K562 (cell line): ENCODE measurements around the gene APOM. TPM values are rescaled to one million over a fixed set of nuclear protein-coding genes. Genes with fewer than 3 reads are reported as not detected.

Experiments
- BRCA1 ChIP-seq, 2 experiments: fragments of 450-650 bp in 1 of 2; sonication (generic) in 1 of 2; formaldehyde crosslinking in 1 of 2; IDR thresholded peaks; 2 replicates each; pipeline versions ENCODE4 v1.5.0 to v1.6.1; 2017 to 2020; ENCODE audit warnings: mild to moderate bottlenecking in 1 of 2, missing genetic modification reagents in 1 of 2
- CBX5 ChIP-seq: IDR thresholded peaks from 2 replicates; pipeline ENCODE4 v1.6.1; 2014; ENCODE audit warnings: low read depth, borderline replicate concordance
- CEBPB ChIP-seq: fragments of 450-650 bp; IDR thresholded peaks from 2 replicates; pipeline ENCODE4 v1.6.1; 2016; ENCODE audit warnings: missing genetic modification characterization, missing compliant biosample characterization
- EP400 ChIP-seq: fragments of 450-650 bp; IDR thresholded peaks from 2 replicates; pipeline ENCODE4 v1.6.1; 2017; ENCODE audit warnings: antibody characterized with exemption, mild to moderate bottlenecking, moderate library complexity
- ESRRA ChIP-seq: fragments of 450-650 bp; IDR thresholded peaks from 2 replicates; pipeline ENCODE4 v1.6.1; 2014; ENCODE audit warnings: low read depth, mild to moderate bottlenecking, moderate library complexity, borderline replicate concordance
- MXI1 ChIP-seq: IDR thresholded peaks from 2 replicates; pipeline ENCODE4 v1.6.1; 2011; ENCODE audit warnings: low read depth, mild to moderate bottlenecking, improper control_type of control experiment, low read length
- TCF3 ChIP-seq: sonication (generic); formaldehyde crosslinking; IDR thresholded peaks from 2 replicates; pipeline ENCODE4 v1.4.0; 2020; ENCODE audit warnings: mild to moderate bottlenecking, missing genetic modification reagents
- TEAD1 ChIP-seq, 2 experiments: fragments of 450-650 bp in 1 of 2; sonication (generic) in 1 of 2; formaldehyde crosslinking; IDR thresholded peaks; 2 replicates each; pipeline versions ENCODE4 v1.4.0 to v1.8.0; 2020 to 2022; ENCODE audit warnings: mild to moderate bottlenecking in 2 of 2, missing genetic modification reagents in 1 of 2
- ZBTB8A ChIP-seq: fragments of 450-650 bp; IDR thresholded peaks from 2 replicates; pipeline ENCODE4 v1.6.1; 2018; ENCODE audit warnings: mild to moderate bottlenecking, moderate library complexity; ENCODE audit not compliant: partially characterized antibody
- ZNF354B ChIP-seq: fragments of 250-450 bp; sonication (Bioruptor Pico); IDR thresholded peaks from 2 replicates; pipeline ENCODE4 v1.4.0; 2020
- polyA plus RNA-seq, 8 experiments: library from polyadenylated mRNA; depleted of rRNA in 4 of 8; stranded (reverse) in 5 of 8; unstranded in 3 of 8; fragments of >200 nt; fragmentation: Nextera tagmentation in 2 of 8; fragmentation: Illumina TruSeq in 1 of 8; extraction: Ambion mirVana in 2 of 8; extraction: Trizol in 1 of 8; gene quantifications; 2 replicates each; pipeline versions ENCODE4 v1.2.1 to v1.2.3, GENCODE V29; 2011 to 2014; ENCODE audit warnings: inconsistent platforms in 1 of 8, missing spikeins in 1 of 8
- total RNA-seq, 7 experiments: library from RNA; depleted of rRNA in 6 of 7; stranded (reverse); fragments of >200 nt in 6 of 7; fragmentation: Illumina TruSeq in 2 of 7; extraction: Trizol in 2 of 7; gene quantifications; 2 replicates each; pipeline versions ENCODE4 v1.2.1 to v1.2.3, GENCODE V29; 2011 to 2021; ENCODE audit warnings: low replicate concordance in 1 of 7
- TF ChIP-seq, protein P1 (sequence below): fragments of 250-450 bp; sonication (Bioruptor Pico); IDR thresholded peaks from 2 replicates; pipeline ENCODE4 v1.4.0; 2020; ENCODE audit warnings: mild to moderate bottlenecking, moderate library complexity, borderline replicate concordance
- TF ChIP-seq, protein P2 (sequence below): sonication (generic); formaldehyde crosslinking; IDR thresholded peaks from 2 replicates; pipeline ENCODE4 v1.8.1; 2023; ENCODE audit warnings: mild to moderate bottlenecking, missing genetic modification reagents
- TF ChIP-seq, protein P3 (sequence below): fragments of 450-650 bp; formaldehyde crosslinking; conservative IDR thresholded peaks from 2 replicates; pipeline ENCODE4 v1.4.0; 2022; ENCODE audit warnings: mild to moderate bottlenecking, missing genetic modification characterization
- TF ChIP-seq, protein P4 (sequence below): sonication (generic); formaldehyde crosslinking; IDR thresholded peaks from 2 replicates; pipeline ENCODE4 v1.8.0; 2022; ENCODE audit warnings: mild to moderate bottlenecking, low read depth, missing genetic modification reagents
- TF ChIP-seq, protein P5 (sequence below): fragments of 250-450 bp; sonication (Bioruptor Pico); IDR thresholded peaks from 2 replicates; pipeline ENCODE4 v1.8.0; 2022; ENCODE audit warnings: inconsistent platforms

Gene APOM
- total and polyA plus RNA-seq, 9 of the 15 experiments (the other 6 are each of a cell fraction or from before 2014, with no cell fraction given), result 5.7 to 24.3 (median 10.4) TPM

DNA sequence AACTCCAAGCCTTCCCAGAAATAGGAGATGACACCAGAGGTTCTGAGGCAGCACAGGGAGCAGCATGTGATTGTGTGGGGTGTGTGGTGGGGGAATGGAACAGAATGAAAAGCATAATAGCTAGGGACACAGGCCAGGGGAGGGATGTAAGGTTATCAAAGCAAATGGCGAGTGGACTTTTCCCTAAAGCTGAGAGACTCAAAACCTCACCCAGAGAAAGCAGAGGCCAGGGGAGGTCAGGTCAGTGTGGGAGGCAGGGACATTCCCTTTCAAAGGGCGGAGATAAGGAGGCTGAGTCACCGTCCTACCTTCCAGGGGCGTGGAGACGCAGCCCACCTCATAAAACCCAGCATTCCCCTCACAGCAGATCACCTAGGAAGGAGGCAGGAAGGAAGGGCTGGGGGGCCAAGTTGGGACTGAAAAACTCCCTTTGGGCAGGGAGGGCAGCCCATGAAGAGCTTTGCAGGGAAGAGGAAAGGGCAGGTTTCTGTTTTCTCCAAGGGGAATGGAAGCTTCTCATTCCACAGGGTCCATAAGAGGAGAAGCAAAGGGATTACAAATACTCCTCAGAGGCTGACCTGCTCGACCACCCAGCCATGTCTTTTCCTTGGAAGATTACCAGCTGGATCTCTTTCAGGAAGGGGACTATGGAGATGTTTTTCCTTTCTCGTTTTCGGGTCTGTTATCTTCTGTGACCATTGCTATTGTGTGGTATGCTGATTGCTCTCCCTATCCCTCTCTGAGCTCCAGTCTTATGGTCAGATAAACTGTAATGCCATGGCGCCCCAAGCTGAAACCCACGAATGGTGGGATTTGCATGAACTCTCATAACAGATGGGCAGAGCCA lies 34.8 kb downstream of the APOM start (continued):
- TF ChIP-seq, protein P1, sequence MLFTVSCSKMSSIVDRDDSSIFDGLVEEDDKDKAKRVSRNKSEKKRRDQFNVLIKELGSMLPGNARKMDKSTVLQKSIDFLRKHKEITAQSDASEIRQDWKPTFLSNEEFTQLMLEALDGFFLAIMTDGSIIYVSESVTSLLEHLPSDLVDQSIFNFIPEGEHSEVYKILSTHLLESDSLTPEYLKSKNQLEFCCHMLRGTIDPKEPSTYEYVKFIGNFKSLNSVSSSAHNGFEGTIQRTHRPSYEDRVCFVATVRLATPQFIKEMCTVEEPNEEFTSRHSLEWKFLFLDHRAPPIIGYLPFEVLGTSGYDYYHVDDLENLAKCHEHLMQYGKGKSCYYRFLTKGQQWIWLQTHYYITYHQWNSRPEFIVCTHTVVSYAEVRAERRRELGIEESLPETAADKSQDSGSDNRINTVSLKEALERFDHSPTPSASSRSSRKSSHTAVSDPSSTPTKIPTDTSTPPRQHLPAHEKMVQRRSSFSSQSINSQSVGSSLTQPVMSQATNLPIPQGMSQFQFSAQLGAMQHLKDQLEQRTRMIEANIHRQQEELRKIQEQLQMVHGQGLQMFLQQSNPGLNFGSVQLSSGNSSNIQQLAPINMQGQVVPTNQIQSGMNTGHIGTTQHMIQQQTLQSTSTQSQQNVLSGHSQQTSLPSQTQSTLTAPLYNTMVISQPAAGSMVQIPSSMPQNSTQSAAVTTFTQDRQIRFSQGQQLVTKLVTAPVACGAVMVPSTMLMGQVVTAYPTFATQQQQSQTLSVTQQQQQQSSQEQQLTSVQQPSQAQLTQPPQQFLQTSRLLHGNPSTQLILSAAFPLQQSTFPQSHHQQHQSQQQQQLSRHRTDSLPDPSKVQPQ (CRISPR knock-in tag), result no peak
- TF ChIP-seq ZBTB8A (no peak), ZNF354B (no peak), CEBPB (tag) (no peak), EP400 (peak; percentile 78), BRCA1 (IDR thresholded peaks at IDR 0.05) (no peak), BRCA1 (CRISPR knock-in tag; IDR thresholded peaks at IDR 0.05) (0 out of 2 replicates have a peak, but pooled peaks have one; percentile 80), MXI1 (no peak; the same call in 1 of the 2 replicates), ESRRA (peak; percentile 88), TEAD1 (CRISPR knock-in tag; IDR thresholded peaks at IDR 0.05) (peak in 1 of 2 experiments; percentile 88; a peak in 3 of 4 replicates), TCF3 (peak; percentile 91), CBX5 (no peak)
- TF ChIP-seq, protein P2, sequence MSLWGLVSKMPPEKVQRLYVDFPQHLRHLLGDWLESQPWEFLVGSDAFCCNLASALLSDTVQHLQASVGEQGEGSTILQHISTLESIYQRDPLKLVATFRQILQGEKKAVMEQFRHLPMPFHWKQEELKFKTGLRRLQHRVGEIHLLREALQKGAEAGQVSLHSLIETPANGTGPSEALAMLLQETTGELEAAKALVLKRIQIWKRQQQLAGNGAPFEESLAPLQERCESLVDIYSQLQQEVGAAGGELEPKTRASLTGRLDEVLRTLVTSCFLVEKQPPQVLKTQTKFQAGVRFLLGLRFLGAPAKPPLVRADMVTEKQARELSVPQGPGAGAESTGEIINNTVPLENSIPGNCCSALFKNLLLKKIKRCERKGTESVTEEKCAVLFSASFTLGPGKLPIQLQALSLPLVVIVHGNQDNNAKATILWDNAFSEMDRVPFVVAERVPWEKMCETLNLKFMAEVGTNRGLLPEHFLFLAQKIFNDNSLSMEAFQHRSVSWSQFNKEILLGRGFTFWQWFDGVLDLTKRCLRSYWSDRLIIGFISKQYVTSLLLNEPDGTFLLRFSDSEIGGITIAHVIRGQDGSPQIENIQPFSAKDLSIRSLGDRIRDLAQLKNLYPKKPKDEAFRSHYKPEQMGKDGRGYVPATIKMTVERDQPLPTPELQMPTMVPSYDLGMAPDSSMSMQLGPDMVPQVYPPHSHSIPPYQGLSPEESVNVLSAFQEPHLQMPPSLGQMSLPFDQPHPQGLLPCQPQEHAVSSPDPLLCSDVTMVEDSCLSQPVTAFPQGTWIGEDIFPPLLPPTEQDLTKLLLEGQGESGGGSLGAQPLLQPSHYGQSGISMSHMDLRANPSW, result no peak; the same call in 1 of the 2 replicates
- TF ChIP-seq, protein P3, sequence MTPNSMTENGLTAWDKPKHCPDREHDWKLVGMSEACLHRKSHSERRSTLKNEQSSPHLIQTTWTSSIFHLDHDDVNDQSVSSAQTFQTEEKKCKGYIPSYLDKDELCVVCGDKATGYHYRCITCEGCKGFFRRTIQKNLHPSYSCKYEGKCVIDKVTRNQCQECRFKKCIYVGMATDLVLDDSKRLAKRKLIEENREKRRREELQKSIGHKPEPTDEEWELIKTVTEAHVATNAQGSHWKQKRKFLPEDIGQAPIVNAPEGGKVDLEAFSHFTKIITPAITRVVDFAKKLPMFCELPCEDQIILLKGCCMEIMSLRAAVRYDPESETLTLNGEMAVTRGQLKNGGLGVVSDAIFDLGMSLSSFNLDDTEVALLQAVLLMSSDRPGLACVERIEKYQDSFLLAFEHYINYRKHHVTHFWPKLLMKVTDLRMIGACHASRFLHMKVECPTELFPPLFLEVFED (CRISPR knock-in tag), result peak; percentile 91
- TF ChIP-seq, protein P4, sequence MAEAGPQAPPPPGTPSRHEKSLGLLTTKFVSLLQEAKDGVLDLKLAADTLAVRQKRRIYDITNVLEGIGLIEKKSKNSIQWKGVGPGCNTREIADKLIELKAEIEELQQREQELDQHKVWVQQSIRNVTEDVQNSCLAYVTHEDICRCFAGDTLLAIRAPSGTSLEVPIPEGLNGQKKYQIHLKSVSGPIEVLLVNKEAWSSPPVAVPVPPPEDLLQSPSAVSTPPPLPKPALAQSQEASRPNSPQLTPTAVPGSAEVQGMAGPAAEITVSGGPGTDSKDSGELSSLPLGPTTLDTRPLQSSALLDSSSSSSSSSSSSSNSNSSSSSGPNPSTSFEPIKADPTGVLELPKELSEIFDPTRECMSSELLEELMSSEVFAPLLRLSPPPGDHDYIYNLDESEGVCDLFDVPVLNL, result 0 out of 2 replicates have a peak, but pooled peaks have one; percentile 19
- TF ChIP-seq, protein P5, sequence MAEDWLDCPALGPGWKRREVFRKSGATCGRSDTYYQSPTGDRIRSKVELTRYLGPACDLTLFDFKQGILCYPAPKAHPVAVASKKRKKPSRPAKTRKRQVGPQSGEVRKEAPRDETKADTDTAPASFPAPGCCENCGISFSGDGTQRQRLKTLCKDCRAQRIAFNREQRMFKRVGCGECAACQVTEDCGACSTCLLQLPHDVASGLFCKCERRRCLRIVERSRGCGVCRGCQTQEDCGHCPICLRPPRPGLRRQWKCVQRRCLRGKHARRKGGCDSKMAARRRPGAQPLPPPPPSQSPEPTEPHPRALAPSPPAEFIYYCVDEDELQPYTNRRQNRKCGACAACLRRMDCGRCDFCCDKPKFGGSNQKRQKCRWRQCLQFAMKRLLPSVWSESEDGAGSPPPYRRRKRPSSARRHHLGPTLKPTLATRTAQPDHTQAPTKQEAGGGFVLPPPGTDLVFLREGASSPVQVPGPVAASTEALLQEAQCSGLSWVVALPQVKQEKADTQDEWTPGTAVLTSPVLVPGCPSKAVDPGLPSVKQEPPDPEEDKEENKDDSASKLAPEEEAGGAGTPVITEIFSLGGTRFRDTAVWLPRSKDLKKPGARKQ (CRISPR knock-in tag), result 0 out of 2 replicates have a peak, but pooled peaks have one; percentile 36
